Thymus (tissue), 11 donors: Measurements from ENCODE around the gene CPNE6. TPM values are rescaled to one million over a fixed set of nuclear protein-coding genes. Genes with fewer than 3 reads are reported as not detected.

ENCODE experiments used
- DNase-seq, 9 donors: peaks; one replicate each; pipeline ENCODE4 v3.0.0-alpha.2; 2013; ENCODE audit warnings: low spot score in 9 of 9, low read depth in 6 of 9, missing footprints in 1 of 9
- H3K27ac ChIP-seq, 2 donors: one replicate each; pipeline ENCODE4 v1.5.1; 2013; ENCODE audit warnings: control low read depth in 1 of 2, low read depth in 1 of 2, low read length in 1 of 2, mild to moderate bottlenecking in 1 of 2, moderate library complexity in 1 of 2
- H3K27me3 ChIP-seq, 2 donors: one replicate each; pipeline ENCODE4 v1.5.1; 2013; ENCODE audit warnings: low read length in 1 of 2; ENCODE audit not compliant: control insufficient read depth in 2 of 2, insufficient read depth in 1 of 2
- H3K36me3 ChIP-seq, 2 donors: one replicate each; pipeline ENCODE4 v1.5.1; 2013; ENCODE audit warnings: low read length in 1 of 2, mild to moderate bottlenecking in 1 of 2, moderate library complexity in 1 of 2; ENCODE audit not compliant: control insufficient read depth in 2 of 2, insufficient read depth in 2 of 2
- H3K4me1 ChIP-seq, 2 donors: one replicate each; pipeline ENCODE4 v1.5.1; 2013; ENCODE audit warnings: low read length in 2 of 2; ENCODE audit not compliant: control insufficient read depth in 2 of 2, insufficient read depth in 2 of 2
- H3K4me3 ChIP-seq, 2 donors: one replicate each; pipeline ENCODE4 v1.5.1; 2013; ENCODE audit warnings: low read length in 2 of 2, control low read depth in 1 of 2, mild to moderate bottlenecking in 1 of 2
- H3K9me3 ChIP-seq, 2 donors: one replicate each; pipeline ENCODE4 v1.5.1; 2013; ENCODE audit warnings: low read length in 1 of 2, mild to moderate bottlenecking in 1 of 2; ENCODE audit not compliant: control insufficient read depth in 2 of 2, insufficient read depth in 1 of 2
- WGBS: extraction: QIAGEN DNeasy Blood & Tissue Kit; methylation state at CpG from one replicate; pipeline ENCODE4 v1.1.7; 2013; 5-methylcytosine and 5-hydroxymethylcytosine counted together
- polyA plus RNA-seq: library from polyadenylated mRNA; stranded (reverse); fragments of 200-250 nt; gene quantifications from one replicate; pipeline ENCODE4 v1.2.3, GENCODE V29; 2013
- total RNA-seq: library from RNA; stranded (reverse); fragments of 120-200 nt; gene quantifications from one replicate; pipeline ENCODE4 v1.2.4, GENCODE V29; 2013
- donor health status: healthy.

CPNE6 gene
- total and polyA plus RNA-seq, 2 donors: 0.05 to 0.34 TPM

- DNase-seq: peak in 5 of 9 donors; percentile 45 to 77 (median 45)
These were observed 13.0 kb upstream of the CPNE6 start for GRCh38 chr14:24058260-24058950.

GRCh38 chr14:24058951-24059475, 12.3 kb upstream of the CPNE6 start:
- H3K36me3 ChIP-seq: no peaks in the 10 kb centered on the region
- no peak overlapping the region for H3K4me3 ChIP-seq
- peaks cover 0 to 4% of the 10 kb centered on the region in 2 donors for H3K27me3 ChIP-seq
- WGBS: 98% methylated on average over 10 of the region's 10 CpGs
- no peak overlapping the region for H3K27ac ChIP-seq
- DNase-seq: no peak
- H3K4me1 ChIP-seq: peaks cover 0 to 6% of the 10 kb centered on the region in 2 donors
- H3K9me3 ChIP-seq: peaks cover 0 to under 1% of the 10 kb centered on the region in 2 donors

More at GRCh38 chr14:24058260-24058950, 13.0 kb upstream of the CPNE6 start:
- H3K27me3 ChIP-seq: peaks cover 0 to 10% of the 10 kb centered on the region in 2 donors
- no peaks in the 10 kb centered on the region for H3K36me3 ChIP-seq
- no peak overlapping the region for H3K27ac ChIP-seq
- H3K4me1 ChIP-seq: peaks cover 0 to 6% of the 10 kb centered on the region in 2 donors
- peaks cover 0 to 3% of the 10 kb centered on the region in 2 donors for H3K9me3 ChIP-seq
- no peak overlapping the region for H3K4me3 ChIP-seq
- 78% methylated on average over 7 of the region's 7 CpGs for WGBS

- DNase-seq: no peak
- no peaks in the 10 kb centered on the region for H3K9me3 ChIP-seq
- no peak overlapping the region for H3K27ac ChIP-seq
- no peaks in the 10 kb centered on the region for H3K36me3 ChIP-seq
- peaks cover 0 to 6% of the 10 kb centered on the region in 2 donors for H3K4me1 ChIP-seq
- H3K4me3 ChIP-seq: no peak overlapping the region
- 98% methylated on average over 16 of the region's 16 CpGs for WGBS
- H3K27me3 ChIP-seq: no peaks in the 10 kb centered on the region
These were observed 11.4 kb upstream of the CPNE6 start for GRCh38 chr14:24059841-24060388.

- no peak overlapping the region for H3K4me3 ChIP-seq
- H3K27ac ChIP-seq: no peak overlapping the region
- peaks cover 0 to 6% of the 10 kb centered on the region in 2 donors for H3K4me1 ChIP-seq
- DNase-seq: no peak
- 95% methylated on average over 10 of the region's 10 CpGs for WGBS
- no peaks in the 10 kb centered on the region for H3K36me3 ChIP-seq
- no peaks in the 10 kb centered on the region for H3K27me3 ChIP-seq
- no peaks in the 10 kb centered on the region for H3K9me3 ChIP-seq
These were observed 10.9 kb upstream of the CPNE6 start for GRCh38 chr14:24060443-24060842.

GRCh38 chr14:24060984-24061913, 10.1 kb upstream of the CPNE6 start:
- no peaks in the 10 kb centered on the region for H3K36me3 ChIP-seq

GRCh38 chr14:24062216-24062980, 9.0 kb upstream of the CPNE6 start:
- no peak for DNase-seq
- no peak overlapping the region for H3K4me3 ChIP-seq
- H3K27me3 ChIP-seq: no peaks in the 10 kb centered on the region
- H3K27ac ChIP-seq: no peak overlapping the region
- H3K36me3 ChIP-seq: no peaks in the 10 kb centered on the region
- H3K4me1 ChIP-seq: peaks cover 0 to 6% of the 10 kb centered on the region in 2 donors
- no peaks in the 10 kb centered on the region for H3K9me3 ChIP-seq
- WGBS: 94% methylated on average over 14 of the region's 14 CpGs

More at GRCh38 chr14:24060984-24061913, 10.1 kb upstream of the CPNE6 start:
- no peaks in the 10 kb centered on the region for H3K27me3 ChIP-seq
- 97% methylated on average over 7 of the region's 7 CpGs for WGBS
- no peak overlapping the region for H3K27ac ChIP-seq
- peaks cover 0 to 6% of the 10 kb centered on the region in 2 donors for H3K4me1 ChIP-seq
- DNase-seq: no peak
- no peak overlapping the region for H3K4me3 ChIP-seq
- H3K9me3 ChIP-seq: no peaks in the 10 kb centered on the region

GRCh38 chr14:24063263-24063836, 8.0 kb upstream of the CPNE6 start:
- H3K4me1 ChIP-seq: peaks cover 0 to 3% of the 10 kb centered on the region in 2 donors
- no peak overlapping the region for H3K4me3 ChIP-seq
- H3K27ac ChIP-seq: no peak overlapping the region
- no peaks in the 10 kb centered on the region for H3K9me3 ChIP-seq
- H3K27me3 ChIP-seq: no peaks in the 10 kb centered on the region
- WGBS: 93% methylated on average over 4 of the region's 4 CpGs
- no peak for DNase-seq
- H3K36me3 ChIP-seq: no peaks in the 10 kb centered on the region

GRCh38 chr14:24064091-24064795, 7.1 kb upstream of the CPNE6 start:
- DNase-seq: no peak
- H3K4me1 ChIP-seq: no peaks in the 10 kb centered on the region
- WGBS: 88% methylated on average over 7 of the region's 7 CpGs

More at GRCh38 chr14:24064091-24064795, 7.1 kb upstream of the CPNE6 start:
- peaks cover 0 to 2% of the 10 kb centered on the region in 2 donors for H3K27me3 ChIP-seq
- no peaks in the 10 kb centered on the region for H3K9me3 ChIP-seq
- H3K36me3 ChIP-seq: no peaks in the 10 kb centered on the region
- H3K4me3 ChIP-seq: no peak overlapping the region
- no peak overlapping the region for H3K27ac ChIP-seq
